Iris pigment epithelial cell (primary cell): ENCODE measurements around the gene RAB3D.

Source experiments
- DNase-seq: peaks from one replicate; pipeline ENCODE4 v3.0.0-alpha.2; 2011; ENCODE audit warnings: low read depth

RAB3D gene

GRCh38 chr19:11295180-11295579, 44.3 kb downstream of the RAB3D start:
- no peak for DNase-seq

- DNase-seq: peak; percentile 86
These were observed 45.7 kb downstream of the RAB3D start for GRCh38 chr19:11293433-11294389.

- no peak for DNase-seq
These were observed 47.5 kb downstream of the RAB3D start for GRCh38 chr19:11291991-11292390.

GRCh38 chr19:11291415-11291814, 48.0 kb downstream of the RAB3D start:
- DNase-seq: no peak

- no peak for DNase-seq
These were observed 49.2 kb downstream of the RAB3D start for GRCh38 chr19:11290256-11290655.

- peak; percentile 46 for DNase-seq
These were observed 51.1 kb downstream of the RAB3D start for GRCh38 chr19:11288349-11288748.

GRCh38 chr19:11286312-11286974, 53.0 kb downstream of the RAB3D start:
- DNase-seq: peak; percentile 23

GRCh38 chr19:11284515-11284914, 54.9 kb downstream of the RAB3D start:
- DNase-seq: no peak

GRCh38 chr19:11281356-11282049, 58.0 kb downstream of the RAB3D start:
- DNase-seq: no peak

- no peak for DNase-seq
These were observed 59.8 kb downstream of the RAB3D start for GRCh38 chr19:11279505-11280236.

- DNase-seq: no peak
These were observed 60.8 kb downstream of the RAB3D start for GRCh38 chr19:11278670-11279069.

- no peak for DNase-seq
These were observed 64.8 kb downstream of the RAB3D start for GRCh38 chr19:11274533-11275086.

- no peak for DNase-seq
These were observed 65.5 kb downstream of the RAB3D start for GRCh38 chr19:11273989-11274388.

- no peak for DNase-seq
These were observed 66.2 kb downstream of the RAB3D start for GRCh38 chr19:11273296-11273695.
